Chondrocyte (in vitro differentiated cells): Measurements from ENCODE around the gene GRIP2. TPM values are rescaled to one million over a fixed set of nuclear protein-coding genes. Genes with fewer than 3 reads are reported as not detected.

Experiments used
- DNase-seq: peaks from one replicate; pipeline ENCODE4 v3.0.0; 2021; ENCODE audit warnings: mixed read lengths, low spot score
- H3K27ac Mint-ChIP-seq: one replicate; pipeline ENCODE4 v1.8.0; 2021; ENCODE audit warnings: mild to moderate bottlenecking, moderate library complexity, mixed read lengths; ENCODE audit not compliant: unreplicated experiment
- H3K27me3 Mint-ChIP-seq: 2 replicates; pipeline ENCODE4 v1.8.0; 2021; ENCODE audit warnings: low read depth, mixed read lengths
- H3K36me3 Mint-ChIP-seq: 2 replicates; pipeline ENCODE4 v1.8.0; 2021; ENCODE audit warnings: low read depth, mixed read lengths
- H3K4me1 Mint-ChIP-seq: 2 replicates; pipeline ENCODE4 v1.8.0; 2021; ENCODE audit warnings: low read depth, mild to moderate bottlenecking, mixed read lengths
- H3K4me3 Mint-ChIP-seq: one replicate; pipeline ENCODE4 v1.8.0; 2021; ENCODE audit warnings: mild to moderate bottlenecking, moderate library complexity, mixed read lengths; ENCODE audit not compliant: unreplicated experiment
- H3K9me3 Mint-ChIP-seq: 2 replicates; pipeline ENCODE4 v1.8.0; 2021; ENCODE audit warnings: low read depth, mixed read lengths
- total RNA-seq: library from RNA; stranded (reverse); gene quantifications from 3 replicates; pipeline ENCODE4 v1.2.1, GENCODE V29; 2021
- TF ChIP-seq, protein P1 (sequence below): fragments of 200-600 bp; sonication (generic); IDR thresholded peaks from 2 replicates; pipeline ENCODE4 v1.5.0; 2021; ENCODE audit warnings: antibody characterized with exemption, mild to moderate bottlenecking, moderate library complexity

Gene GRIP2
- total RNA-seq, 1 donor from 2014 or later = 0.20 TPM

DNA sequence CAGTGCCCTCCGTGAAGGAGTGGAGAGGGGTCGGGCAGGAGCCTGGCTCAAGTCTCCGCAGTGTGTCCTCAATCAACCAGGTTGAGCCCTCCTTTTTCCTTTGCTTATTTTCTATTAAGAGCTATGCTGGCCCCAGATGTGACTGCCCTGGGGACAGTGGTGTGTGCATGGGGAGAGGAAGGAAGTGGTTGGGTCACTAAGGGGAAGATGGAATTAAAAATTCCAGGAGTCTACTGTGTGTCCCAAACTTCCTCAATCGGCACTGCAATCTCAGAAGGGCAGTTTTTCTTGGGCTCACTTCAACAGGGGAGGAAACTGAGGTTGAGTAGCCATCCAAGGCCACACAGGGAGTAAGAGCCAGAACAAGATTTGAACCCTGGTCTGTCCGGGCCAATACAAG lies 13.7 kb upstream of the GRIP2 start:
- Mint-ChIP-seq H3K27ac (no peak overlapping the region), H3K36me3 (no peaks in the 10 kb centered on the region), H3K27me3 (peaks cover 34% of the 10 kb centered on the region), H3K4me3 (no peak overlapping the region), H3K9me3 (no peaks in the 10 kb centered on the region), H3K4me1 (no peaks in the 10 kb centered on the region)
- no peak for DNase-seq
- TF ChIP-seq, protein P1, sequence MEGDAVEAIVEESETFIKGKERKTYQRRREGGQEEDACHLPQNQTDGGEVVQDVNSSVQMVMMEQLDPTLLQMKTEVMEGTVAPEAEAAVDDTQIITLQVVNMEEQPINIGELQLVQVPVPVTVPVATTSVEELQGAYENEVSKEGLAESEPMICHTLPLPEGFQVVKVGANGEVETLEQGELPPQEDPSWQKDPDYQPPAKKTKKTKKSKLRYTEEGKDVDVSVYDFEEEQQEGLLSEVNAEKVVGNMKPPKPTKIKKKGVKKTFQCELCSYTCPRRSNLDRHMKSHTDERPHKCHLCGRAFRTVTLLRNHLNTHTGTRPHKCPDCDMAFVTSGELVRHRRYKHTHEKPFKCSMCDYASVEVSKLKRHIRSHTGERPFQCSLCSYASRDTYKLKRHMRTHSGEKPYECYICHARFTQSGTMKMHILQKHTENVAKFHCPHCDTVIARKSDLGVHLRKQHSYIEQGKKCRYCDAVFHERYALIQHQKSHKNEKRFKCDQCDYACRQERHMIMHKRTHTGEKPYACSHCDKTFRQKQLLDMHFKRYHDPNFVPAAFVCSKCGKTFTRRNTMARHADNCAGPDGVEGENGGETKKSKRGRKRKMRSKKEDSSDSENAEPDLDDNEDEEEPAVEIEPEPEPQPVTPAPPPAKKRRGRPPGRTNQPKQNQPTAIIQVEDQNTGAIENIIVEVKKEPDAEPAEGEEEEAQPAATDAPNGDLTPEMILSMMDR = no peak

DNA sequence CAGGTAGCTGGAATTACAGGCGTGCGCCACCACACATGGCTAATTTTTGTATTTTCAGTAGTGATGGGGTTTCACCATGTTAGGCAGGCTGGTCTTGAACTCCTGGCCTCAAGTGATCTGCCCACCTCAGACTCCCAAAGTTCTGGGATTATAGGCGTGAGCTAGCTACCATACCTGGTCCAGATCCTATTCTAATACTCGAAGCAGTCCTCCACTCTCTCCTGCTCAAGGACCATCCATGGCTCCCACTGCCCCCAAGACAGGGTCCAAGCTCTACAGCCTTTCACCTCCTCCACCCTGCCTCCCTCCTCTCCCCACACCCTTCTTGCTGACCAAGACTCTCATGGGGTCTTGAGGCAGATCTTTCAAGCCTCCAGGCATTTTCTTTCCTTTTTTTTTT lies 12.6 kb upstream of the GRIP2 start:
- Mint-ChIP-seq H3K4me1 (no peaks in the 10 kb centered on the region), H3K9me3 (no peaks in the 10 kb centered on the region), H3K4me3 (no peak overlapping the region), H3K27ac (no peak overlapping the region), H3K36me3 (no peaks in the 10 kb centered on the region), H3K27me3 (peaks cover 40% of the 10 kb centered on the region)
- TF ChIP-seq, protein P1 = no peak
- DNase-seq = peak; percentile 19

DNA sequence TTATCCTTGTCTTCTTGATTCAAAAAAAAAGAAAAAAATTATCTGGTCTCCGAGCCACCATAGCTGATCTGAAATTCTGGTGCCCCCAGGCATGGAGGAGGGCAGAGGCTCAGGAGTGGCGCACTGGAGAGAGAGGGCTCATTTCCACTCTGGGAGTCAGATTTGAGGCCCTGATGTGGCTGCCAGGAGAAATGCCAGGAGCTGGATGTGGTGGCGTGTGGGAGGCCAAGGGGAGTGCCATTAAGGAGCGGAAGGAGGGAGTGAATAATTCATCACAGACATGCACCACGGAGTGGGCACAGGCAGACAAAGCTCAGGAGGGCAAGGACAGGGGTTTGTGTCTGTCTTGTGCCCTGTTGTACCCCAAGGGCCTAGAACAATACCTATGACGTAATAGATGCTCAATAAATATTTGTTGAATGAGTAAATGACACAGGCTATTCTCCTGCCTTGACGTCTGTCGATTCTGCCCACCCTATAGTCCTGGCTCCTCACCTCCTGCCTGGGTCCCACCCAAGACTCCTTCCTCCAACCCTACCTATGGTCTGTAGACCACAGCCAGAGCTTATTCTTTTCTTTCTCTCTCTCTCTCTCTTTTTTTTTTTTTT lies 12.0 kb upstream of the GRIP2 start:
- peak; percentile 42 for DNase-seq
- Mint-ChIP-seq H3K4me1 (no peaks in the 10 kb centered on the region), H3K4me3 (no peak overlapping the region), H3K27me3 (peaks cover 40% of the 10 kb centered on the region), H3K9me3 (no peaks in the 10 kb centered on the region), H3K36me3 (no peaks in the 10 kb centered on the region), H3K27ac (no peak overlapping the region)
- TF ChIP-seq, protein P1 = no peak

DNA sequence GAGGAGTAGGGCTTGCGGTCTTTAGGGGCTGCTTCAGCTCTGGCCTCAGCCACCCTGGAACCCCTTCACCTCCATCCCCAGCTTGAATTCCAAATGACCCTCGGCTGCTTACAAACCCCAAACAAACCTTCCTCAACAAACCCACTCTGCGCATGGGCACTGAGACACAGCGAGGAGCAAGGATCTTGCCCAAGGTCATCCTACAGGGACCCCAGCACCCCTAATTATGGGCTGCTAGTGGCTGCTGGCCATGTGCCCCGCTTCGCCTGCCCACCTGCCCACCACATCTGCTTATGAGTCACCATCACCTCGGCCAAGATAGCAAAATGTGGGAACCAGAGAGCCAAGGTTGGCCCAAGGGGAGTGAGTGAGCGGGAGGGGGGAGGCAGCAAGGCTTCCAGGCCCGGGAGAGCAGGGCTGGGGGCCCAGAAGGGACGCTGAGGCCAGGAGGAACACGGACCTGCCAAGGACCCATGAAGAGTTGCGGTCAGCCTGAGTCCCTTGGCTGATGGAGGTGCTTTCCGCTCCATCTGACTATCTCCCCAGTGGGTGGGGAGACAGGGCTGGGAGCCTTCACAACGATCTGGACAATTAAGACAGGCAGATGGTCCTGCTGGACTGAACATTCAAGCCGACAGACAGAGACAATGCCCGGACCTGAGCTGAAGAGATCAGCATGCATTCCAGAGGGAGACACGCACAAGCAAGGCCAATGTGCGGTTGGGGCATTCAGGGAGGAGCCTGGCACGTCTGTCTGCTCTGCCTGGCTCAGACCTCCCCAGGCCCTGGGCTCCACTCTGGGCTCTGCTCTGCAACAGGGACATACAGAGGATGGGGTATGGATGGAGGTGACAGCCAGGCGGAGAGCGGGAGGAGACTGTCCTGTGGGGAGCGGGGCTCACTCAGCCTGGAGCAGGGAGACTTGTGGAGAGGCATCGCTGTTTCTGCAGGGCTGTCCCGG lies 10.8 kb upstream of the GRIP2 start:
- H3K4me1 Mint-ChIP-seq = no peaks in the 10 kb centered on the region
- H3K27me3 Mint-ChIP-seq = peaks cover 43% of the 10 kb centered on the region
- TF ChIP-seq, protein P1 = no peak
- no peak overlapping the region for H3K27ac Mint-ChIP-seq
- H3K9me3 Mint-ChIP-seq = no peaks in the 10 kb centered on the region
- DNase-seq = peak; percentile 79
- H3K4me3 Mint-ChIP-seq = no peak overlapping the region
- no peaks in the 10 kb centered on the region for H3K36me3 Mint-ChIP-seq

DNA sequence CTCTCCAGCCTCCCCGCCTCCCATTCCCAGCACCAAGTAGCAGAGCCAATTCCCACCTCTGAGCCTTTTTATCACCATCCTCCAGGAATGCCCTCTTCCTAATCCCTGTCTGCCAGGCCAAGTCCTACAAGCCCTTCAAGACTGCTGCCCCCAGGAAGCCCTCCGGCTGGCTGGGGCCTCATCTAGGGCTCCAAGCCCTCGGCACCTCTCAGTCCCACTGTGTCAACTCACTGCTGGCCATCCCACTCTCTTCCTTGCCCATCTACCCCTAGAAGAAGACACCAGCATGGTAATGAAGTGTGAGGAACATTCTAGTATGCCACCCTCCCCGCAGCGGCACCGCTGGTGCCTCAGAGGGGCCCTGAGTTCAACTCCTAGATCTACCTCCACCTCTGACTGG lies 10.0 kb upstream of the GRIP2 start:
- H3K36me3 Mint-ChIP-seq = no peaks in the 10 kb centered on the region
- TF ChIP-seq, protein P1 = no peak
- H3K4me1 Mint-ChIP-seq = no peaks in the 10 kb centered on the region
- H3K9me3 Mint-ChIP-seq = no peaks in the 10 kb centered on the region
- no peak overlapping the region for H3K27ac Mint-ChIP-seq
- DNase-seq = peak; percentile 36
- no peak overlapping the region for H3K4me3 Mint-ChIP-seq
- H3K27me3 Mint-ChIP-seq = peaks cover 38% of the 10 kb centered on the region
